HG03457 (cell line): ENCODE data around the gene DPF3.
"Not testable (repeated sequence)": the region's sequence is repeated elsewhere in the genome, so short reads cannot be mapped to it uniquely, and the experiment has no call there.

ENCODE experiments used
- ATAC-seq: cut with Tn5 transposase; IDR thresholded peaks from one replicate; pipeline ENCODE4 v1.9.1; 2021; ENCODE audit warnings: moderate number of reproducible peaks; ENCODE audit not compliant: unreplicated experiment

DPF3 gene

DNA sequence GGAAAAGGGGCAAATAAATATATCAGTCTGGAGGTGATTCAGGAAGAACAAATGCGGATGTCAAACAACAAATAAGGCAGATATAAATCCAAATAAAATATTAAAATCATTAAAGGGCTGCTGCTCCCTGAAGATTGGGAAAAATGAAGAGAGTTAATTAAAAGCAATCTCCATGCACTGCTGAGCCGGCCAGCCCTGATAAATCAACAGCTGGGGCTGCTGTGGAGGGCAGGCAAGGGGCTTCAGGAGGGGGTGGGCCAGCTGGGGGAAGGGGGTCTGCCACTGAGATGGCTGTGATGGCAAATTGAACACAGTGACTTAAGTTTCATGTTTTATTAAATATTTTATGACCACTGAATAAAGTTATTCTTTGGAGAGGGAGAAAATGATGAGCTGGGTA is 12.4 kb downstream of the DPF3 start:
- no peak for ATAC-seq

DNA sequence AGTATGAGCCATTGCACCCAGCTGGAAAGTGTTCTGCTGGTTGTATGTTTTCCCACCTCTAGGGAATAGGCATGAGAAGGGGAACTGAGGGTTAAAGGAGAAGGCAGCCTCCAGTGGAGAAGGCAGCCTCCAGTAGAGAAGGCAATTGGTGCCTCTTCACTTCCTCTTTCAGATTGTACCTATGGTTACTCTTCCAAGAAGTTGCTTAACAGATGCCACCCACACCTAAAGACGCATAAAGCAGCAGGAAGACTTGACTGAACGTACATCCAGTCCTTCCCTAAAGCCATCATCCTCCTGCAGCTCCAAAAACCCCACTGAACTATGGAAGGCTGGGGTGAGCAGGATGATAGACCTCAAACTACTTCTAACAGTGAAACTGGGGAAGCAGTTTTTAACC is 13.1 kb downstream of the DPF3 start:
- no peak for ATAC-seq

DNA sequence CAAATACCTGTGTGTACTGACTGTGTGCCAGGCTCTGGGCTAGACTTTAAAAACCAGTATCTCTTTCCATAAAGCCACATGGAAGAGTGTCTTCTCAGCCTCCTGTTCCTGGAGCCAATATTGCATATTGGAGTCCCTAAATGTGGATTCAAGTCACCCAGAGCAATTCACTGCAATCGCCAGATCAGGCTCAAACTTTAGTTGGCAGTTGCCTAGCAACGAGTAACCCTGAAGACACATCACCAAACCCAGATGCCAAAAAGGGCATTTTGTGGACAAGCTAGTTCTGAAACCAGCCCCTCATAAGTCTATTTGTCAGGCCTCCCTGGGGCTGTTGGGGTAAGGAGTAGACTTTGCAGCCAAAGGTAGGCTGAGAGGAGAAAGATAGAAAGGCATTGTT is 13.7 kb downstream of the DPF3 start:
- ATAC-seq = no peak

DNA sequence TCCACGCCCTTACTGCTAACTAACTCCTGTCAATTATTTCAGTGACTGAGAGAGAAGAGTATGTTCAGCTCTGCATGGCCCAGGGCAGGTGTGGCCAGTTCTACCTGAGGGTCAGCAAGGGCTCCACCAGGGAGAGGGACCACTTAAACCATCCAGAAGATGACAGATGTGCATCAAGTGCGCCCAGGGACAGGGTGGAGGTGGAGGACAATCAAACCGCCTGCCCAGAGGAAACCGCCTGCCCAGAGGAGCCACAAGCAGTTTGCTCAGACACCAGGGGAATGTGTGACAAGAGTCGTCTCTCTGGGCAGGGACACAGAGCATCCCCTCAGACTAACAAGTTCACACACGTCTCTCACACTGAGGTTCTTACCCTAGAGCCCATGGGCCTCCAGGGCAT is 14.5 kb downstream of the DPF3 start:
- ATAC-seq = no peak

DNA sequence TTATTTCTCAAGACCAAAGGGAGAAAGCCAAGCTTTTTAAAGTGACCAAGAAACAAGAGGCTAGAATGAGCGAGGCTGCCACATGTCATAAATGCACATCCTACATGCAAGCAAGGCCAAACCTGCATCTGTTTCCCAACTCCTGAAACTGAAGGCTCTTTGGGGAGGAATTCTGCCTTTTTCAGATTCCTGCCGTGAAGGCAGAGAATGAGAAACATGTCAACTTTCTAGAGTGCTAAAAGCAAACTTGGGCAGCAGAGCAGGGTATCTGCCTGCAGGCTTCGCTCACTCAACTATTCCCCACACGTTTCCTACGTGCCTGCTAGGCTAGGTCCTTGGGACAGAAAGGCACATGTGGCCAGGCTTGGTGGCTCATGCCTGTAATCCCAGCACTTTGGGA is 15.2 kb downstream of the DPF3 start:
- no peak for ATAC-seq

DNA sequence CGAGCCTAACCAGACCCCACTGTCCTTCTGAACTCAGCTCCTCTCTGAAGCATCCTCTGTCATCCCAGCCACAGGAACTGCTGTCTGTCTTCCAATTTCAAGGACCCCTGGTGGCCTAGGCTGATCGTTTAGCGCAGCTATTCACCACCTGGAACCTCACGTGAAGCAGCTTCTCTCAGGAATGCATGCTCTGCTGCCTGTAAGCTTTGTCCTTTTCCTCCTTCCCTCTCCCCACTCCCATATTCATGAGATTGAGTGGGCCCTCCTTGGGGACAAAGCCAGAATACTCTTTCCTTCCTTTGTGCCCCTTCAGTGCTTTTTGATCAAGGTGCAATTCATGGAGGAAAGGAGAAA is 17.2 kb downstream of the DPF3 start:
- ATAC-seq = no peak

DNA sequence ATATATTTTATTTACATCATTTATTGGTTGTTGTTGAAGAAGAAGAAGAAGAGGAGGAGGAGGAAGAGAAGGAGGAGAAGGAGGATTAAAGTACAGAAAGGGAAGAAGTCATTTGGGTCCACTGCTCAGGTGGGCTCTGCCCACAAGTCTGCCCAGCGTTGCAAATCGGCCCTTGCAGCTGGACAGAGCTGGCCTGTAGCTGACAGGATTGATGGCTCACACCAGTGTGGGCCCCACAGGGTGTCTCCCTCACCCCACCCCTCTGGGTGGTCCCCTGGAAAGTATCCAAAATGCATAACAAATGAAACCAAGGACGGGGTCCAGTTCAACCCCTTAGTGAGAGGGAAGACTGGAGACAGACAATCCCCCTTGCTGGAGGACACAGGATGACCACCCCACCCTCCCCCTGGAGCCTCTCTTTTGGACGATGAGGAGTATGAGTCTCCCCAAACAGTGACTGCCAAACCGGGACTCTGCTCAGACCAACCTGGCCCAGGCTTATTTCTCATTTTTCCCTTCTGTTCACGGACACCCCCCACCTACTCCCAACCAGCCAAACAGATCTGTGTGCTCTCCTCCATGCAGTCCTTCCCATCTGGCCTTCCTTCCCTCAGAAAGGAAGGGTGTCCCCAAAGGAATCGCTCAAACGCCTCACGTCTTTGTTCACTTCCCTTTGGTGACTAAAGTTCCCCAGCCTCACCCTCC is 17.7 kb downstream of the DPF3 start:
- ATAC-seq = no peak

DNA sequence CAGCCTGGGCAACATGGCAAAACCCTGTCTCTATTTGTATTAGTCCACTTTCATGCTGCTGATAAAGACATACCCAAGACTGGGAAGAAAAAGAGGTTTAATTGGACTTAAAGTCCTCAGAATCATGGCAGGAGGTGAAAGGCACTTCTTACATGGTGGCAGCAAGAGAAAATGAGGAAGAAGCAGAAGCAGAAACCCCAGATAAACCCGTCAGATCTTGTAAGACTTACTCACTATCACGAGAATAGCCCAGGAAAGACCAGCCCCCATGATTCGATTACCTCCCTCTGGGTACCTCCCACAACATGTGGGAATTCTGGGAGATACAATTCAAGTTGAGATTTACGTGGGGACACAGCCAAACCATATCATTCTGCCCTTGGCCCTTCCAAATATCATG is 23.0 kb downstream of the DPF3 start:
- ATAC-seq = not testable (repeated sequence)

GRCh38 chr14:72869407-72870329 is 24.2 kb downstream of the DPF3 start:
- no peak for ATAC-seq

GRCh38 chr14:72868500-72868899 is 25.4 kb downstream of the DPF3 start:
- ATAC-seq = no peak

GRCh38 chr14:72864712-72865365 is 29.1 kb downstream of the DPF3 start:
- no peak for ATAC-seq

- no peak for ATAC-seq
Measured at GRCh38 chr14:72863216-72864006, 30.5 kb downstream of the DPF3 start.

DNA sequence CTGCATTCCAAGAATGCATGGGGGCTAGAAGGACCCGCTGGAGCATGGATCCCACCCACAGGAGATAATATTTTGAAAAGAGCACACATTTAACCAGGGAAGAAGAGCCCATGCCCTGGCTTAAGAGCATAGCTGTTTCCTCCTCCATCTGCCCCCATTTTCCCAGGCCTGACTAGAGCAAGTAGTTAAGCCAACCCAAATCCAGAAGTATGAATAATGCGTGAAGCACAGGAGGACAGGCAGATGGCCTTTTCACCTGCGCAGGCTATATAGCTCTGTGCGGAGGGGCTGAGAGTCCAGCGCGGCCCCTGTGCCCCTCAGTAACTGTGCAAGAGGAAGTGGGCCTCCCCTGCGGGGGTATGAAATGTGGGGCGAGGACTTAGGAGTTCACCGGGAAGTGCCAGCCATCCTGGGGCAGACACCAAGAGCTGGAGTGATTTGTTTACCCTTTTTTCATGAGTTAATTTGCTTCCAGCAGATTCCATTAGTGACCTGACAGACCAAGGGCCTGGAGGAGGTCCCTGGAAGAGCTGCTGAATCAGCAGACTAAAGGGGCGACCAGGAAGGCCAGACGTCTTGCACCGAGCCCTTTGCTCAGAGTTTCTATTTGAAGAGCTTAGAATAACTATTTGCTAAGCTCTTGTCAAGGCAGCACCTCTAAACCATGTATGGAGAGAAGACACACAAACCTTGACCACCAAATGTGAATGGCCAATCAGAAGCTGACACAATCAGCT is 37.2 kb downstream of the DPF3 start:
- no peak for ATAC-seq

DNA sequence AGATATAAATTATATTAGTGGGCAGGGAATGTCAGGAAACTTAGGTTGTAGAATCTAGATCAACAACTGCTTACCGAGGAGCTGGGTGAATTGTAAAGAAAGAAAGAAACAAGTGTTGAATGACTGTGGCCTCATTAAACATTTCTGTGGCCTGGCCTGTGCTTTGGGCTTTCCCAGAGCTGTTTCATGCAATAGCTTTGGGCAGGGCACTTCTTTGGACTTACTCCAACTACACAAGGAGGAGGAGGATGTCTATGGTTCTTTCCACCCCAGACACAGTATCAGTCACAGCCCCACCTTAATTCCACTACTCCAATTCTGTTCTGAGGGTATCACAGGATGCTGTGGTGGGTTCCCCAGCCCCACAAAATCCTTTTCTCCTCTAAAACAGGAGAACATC is 38.0 kb downstream of the DPF3 start:
- ATAC-seq = no peak

DNA sequence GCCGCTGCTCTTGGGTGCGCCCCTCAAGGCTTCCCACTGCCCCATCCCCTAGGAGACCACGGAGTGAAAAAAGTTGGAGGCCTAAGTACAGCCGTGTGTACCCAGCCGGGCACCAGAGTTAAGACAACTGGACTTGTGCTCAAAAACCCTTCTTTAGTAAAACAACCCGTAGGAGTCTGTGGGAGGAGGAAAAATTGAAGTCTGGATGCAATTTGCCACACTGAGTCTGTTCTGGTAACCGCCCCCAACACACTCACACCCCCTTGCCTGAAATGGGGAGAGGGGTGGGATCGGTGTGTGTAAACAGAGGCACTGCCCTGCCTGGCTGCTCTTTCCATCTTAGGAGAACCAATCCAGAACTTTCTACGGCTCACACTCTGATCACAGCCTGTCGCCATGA is 41.7 kb downstream of the DPF3 start:
- no peak for ATAC-seq

- ATAC-seq = no peak
Measured at GRCh38 chr14:72851635-72852034, 42.3 kb downstream of the DPF3 start.

DNA sequence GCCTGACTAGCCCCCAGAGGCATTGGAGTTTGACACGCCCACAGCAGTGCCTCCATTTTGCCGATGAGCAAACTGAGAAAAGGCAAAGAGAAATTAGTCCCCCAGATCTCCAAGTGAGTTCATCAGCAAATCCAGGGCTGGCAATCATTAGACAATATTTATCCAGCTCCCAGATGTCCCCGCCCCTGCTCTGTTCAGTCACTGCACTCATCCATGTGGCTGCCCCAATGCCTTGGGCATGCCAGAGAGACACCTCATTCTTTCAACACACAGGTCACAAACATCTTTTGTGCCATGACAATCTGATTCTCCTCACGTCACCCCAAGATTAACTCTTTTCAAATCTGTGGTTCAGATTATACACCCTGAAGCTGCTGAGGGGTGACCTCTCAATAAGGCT is 43.5 kb downstream of the DPF3 start:
- no peak for ATAC-seq

DNA sequence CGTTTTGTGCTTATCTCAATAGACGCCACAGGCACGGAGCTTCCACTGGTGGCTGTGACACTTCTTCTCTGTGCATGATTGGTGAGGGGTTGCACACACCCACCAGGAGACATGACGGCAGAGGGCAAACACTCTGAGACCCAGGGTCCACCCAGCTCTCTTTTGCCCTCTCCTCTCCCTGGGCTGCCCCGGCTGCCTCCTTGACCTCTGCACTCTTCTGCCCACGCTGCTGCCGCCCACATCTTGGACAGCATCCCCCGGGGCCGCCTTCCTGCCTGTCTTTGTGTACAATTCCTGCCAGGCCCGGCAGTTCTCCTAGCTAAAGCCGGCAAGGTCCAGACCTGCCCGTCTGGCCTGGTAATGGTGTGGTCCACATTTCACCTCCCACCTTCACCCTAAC is 44.7 kb downstream of the DPF3 start:
- ATAC-seq = no peak

- no peak for ATAC-seq
Measured at GRCh38 chr14:72847721-72848120, 46.2 kb downstream of the DPF3 start.

GRCh38 chr14:72845683-72846082 is 48.2 kb downstream of the DPF3 start:
- no peak for ATAC-seq
